GM19025 (cell line): ENCODE data around the gene C2orf68.
"Not testable (repeated sequence)": the region's sequence is repeated elsewhere in the genome, so short reads cannot be mapped to it uniquely, and the experiment has no call there.

Experiments
- ATAC-seq: cut with Tn5 transposase; IDR thresholded peaks from one replicate; pipeline ENCODE4 v1.9.1; 2021; ENCODE audit warnings: mild to moderate bottlenecking, low read depth, moderate library complexity; ENCODE audit not compliant: unreplicated experiment

Gene C2orf68

DNA sequence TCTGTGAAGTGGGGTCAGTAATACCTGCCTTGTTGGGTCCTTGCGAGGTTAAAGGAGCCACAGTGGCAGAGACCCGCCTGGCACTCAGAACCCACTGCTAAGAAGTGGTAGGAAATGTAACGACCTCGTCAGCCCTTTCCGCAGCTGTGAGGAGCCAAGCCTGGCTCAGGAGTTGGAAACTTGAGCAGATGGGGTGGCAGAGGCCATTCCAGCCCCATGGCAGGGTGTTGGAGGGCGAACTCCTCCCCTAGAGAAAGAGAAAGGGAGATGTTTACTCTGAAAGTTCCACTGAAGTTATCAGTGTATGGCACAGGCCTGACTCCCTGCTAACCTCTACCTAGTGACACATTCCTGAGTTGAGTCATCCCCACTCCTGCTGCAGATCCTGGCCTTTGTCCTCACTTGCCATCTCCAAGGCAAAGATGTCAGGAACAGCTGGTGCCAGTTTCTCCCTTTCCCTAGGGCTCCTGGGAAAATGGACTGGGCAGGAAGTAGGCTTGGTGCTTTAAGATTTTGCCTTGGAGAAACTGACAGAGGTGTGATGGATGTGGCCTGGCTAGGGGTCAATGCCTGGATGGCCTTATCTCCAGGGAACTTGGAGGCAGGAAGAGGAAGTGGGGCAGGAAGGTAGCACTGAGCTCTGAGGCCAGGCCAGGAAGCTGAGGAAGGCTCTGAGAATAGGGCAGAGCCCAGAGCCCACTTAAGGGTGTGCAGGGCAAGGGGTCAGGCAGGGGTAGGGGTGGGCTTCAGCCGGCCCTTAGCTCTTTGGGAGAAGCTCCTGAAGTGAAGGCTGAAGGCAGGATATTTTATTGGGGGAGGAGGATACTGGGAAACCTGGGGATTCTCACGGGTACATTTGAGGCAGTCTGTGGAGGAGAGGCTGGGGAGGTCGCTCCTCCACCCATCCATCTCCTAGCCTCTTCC lies 26.7 kb downstream of the C2orf68 start:
- peak; percentile 37 for ATAC-seq

DNA sequence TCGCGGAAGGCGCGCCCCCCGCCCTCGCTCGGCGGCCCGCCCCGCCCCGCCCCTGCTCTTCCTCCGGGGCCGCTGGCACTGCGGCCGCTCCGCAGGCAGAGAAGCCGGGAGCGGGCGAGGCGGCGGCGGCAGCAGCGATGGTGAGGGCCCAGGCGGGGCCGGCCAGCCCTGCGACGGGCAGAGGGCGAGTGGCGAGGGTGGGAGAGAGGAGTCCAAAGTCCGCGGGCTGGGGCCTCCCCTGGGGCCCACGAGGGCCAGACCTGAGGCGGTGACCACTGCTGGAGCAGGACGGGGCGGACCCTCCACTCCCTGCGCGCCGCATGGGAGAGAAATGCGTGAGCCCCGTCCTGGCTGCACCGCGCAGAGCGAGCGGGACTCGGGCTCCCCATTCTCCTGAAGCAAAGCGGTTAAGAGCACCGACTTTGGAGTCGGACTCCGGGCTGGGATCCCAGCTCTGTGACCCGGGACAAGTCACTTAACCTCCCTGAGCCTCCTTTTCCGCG lies 27.5 kb downstream of the C2orf68 start, which contains the start of gene VAMP5:
VAMP5 (plus strand) TSS at position 78 of the 503 bp plus-strand sequence; CDS start at position 138, 60 bp downstream.
- peak; percentile 38 for ATAC-seq

DNA sequence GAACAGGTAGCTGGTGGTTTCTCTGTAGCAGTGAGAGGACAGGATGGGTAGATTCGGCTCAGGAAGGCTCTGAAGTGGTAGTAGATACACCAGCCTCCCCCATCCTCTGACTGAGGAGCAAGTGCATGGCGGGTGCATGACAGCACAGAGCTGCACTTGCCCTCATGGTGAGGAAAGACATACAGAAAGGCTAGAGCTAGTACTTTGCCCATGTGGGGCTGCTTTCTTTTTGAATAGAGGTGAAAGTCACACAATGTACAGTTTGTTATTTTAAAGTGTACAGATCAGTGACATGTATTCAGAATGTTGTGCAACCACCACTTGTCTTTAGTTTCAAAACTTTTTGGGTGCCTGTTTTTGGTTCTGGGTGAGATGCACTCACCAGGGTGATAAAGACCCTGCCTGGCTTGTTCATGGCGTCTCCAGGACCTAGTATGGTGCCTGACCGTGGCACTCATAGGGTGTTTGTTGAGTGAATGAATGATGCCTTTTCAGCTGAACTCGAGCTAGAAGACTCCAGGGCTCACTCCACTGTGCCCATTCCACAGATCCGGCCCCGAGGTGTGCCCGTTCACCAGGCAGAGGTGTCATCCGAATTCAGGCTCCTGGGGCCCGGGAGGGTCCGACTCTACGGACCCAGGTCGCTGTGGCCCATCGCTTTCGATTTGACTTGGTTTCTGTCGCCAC lies 28.1 kb downstream of the C2orf68 start:
- ATAC-seq, result peak; percentile 54

GRCh38 chr2:85582492-85582891 lies 29.4 kb downstream of the C2orf68 start:
- ATAC-seq, result no peak

DNA sequence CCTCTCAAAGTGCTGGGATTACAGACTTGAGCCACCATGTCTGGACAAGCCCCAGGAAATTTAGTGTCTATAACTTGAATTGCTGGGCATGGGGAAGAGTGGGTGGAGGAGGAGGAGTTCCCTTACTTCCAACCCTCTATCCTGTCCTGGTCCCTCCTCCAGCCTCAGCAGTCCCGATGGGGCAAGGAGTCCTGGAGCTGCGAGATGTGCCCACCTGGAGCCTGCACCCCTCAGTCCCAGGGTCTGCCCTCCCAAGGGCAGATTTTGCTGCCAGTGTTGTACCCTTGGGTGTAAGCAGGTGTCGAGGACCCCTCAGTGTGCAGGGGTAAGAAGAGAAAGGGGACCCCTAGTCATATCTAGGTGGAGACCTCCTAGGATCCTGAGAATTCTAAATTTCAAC lies 31.7 kb downstream of the C2orf68 start:
- no peak for ATAC-seq

GRCh38 chr2:85579266-85579935 lies 32.5 kb downstream of the C2orf68 start:
- ATAC-seq, result no peak

DNA sequence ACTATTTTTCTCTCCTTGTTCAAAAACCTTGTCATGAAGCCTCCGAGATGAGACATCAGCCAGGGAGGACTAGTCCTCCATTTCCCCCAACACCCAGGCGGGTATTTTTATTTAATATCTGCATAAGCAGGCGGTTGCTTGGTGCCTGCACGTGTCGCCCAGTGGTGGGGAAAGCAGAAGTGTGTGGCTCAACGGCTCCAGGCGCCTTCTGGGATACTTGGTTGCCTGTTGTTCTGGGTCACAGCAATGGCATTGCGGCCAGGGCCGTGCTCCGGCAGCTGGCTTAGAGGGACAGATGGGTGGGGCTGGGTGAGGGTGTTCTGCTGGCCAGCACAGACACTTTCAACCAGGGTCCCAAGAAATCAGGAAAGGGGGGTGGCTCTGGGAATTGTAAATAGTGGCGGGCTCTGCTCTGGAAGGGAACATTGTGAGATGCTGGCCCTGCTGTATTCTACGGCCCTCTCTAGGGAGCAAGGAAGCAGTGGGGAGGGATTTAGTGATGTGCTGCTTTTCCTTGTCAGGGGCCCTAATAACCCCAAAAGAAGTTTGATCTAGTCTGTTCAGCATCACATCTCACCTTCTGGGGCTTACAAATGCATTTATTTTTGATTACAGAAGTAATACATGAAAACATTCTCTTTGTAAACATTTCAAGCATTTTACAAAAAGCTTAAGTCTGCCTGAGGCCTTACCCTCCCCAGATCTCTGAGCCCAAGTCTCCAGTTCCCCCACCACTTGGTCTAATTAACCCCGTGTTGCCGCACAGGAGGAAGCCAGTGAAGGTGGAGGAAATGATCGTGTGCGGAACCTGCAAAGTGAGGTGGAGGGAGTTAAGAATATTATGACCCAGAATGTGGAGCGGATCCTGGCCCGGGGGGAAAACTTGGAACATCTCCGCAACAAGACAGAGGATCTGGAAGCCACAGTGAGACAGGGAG lies 33.4 kb downstream of the C2orf68 start:
- ATAC-seq, result peak; percentile 33

DNA sequence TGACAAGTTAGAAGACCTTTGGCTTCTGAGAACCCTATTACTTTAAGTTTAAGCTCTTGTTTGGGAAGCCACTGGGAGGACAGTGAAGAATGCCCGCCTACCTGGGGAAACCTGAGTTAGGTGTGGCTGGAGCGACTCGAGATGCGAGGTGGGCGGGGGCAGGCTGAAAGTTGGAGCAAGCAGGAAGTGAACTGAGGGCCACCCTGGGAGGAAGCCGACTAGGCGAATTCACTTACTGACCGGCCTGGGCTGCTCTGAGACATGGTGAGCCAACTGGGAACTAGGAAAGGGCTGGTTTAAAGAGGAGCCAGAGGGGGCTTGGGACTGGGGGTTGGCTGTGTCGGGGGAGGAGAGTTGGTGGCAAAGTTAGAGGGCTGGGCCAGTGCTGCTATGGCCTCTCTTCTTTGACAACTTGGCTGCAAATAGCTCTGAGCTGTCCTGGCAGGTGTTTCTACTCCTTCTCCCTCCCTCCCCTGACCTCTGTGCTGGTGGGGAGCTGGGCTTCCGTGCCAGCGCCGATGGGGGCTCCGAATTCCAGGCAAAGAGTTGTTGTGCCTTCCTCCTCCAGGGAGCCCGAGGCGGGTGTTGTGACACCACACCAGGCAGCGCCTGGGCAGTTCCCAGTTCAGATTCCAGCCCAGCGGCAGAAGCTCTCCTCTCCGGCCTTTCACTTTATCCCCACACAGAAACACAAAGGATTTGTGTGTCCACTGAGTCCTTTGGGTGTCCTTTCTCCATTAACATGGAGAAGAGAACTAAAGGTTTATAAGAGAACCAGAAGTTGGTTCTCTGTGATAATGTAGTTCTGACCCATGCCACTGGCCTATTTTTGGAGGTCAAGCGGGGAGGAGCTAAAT lies 34.3 kb downstream of the C2orf68 start, which contains the start of gene VAMP8:
VAMP8 (plus strand) TSS at position 201 of the 857 bp plus-strand sequence; CDS start at position 262, 61 bp downstream.
- peak; percentile 74 for ATAC-seq

DNA sequence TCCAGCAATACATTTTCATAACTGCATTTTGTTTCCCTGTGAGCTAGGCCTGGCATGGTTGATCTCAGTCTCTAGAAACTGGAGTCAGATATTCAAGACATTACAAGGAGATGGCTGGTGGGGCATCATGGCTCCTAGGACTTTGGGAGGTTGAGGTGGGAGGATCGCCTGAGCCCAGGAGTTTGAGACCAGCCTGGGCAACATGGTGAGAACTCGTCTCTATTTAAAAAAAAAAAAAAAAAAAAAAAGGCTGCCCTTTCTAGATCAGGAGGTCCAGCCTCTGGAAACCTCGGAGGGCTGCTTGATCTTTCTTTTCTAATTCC lies 34.8 kb downstream of the C2orf68 start:
- ATAC-seq, result no peak

GRCh38 chr2:85575739-85576138 lies 36.1 kb downstream of the C2orf68 start:
- ATAC-seq, result no peak

DNA sequence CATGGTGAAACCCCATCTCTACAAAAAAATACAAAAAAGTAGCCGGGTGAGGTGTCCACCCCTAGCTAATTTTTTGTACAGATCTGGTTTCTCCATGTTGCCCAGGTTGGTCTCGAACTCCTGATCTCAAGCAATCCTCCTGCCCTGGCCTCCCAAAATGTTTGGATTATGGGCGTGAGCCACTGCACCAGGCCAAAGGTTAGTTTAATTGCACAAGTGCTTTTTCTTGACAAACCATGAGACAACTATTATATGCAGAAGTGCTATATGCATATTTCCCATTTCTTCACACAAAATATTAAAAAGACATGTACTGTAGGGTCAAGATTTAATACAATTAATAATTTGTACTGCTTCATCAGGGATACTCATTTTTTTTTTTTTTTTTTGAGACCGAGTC lies 45.6 kb downstream of the C2orf68 start:
- no peak for ATAC-seq

- no peak for ATAC-seq
These were observed 47.7 kb downstream of the C2orf68 start for GRCh38 chr2:85564144-85564563.

GRCh38 chr2:85561280-85562212 lies 50.3 kb downstream of the C2orf68 start, which contains the start of gene GGCX:
GGCX (minus strand) TSS chr2:85561493; CDS start chr2:85561428, 65 bp downstream.
- ATAC-seq, result peak; percentile 94

GRCh38 chr2:85560812-85561279 lies 51.0 kb downstream of the C2orf68 start:
- peak; percentile 5 for ATAC-seq

GRCh38 chr2:85560403-85560726 lies 51.5 kb downstream of the C2orf68 start:
- not testable (repeated sequence) for ATAC-seq

GRCh38 chr2:85558160-85558559 lies 53.7 kb downstream of the C2orf68 start:
- ATAC-seq, result no peak

GRCh38 chr2:85557130-85557529 lies 54.7 kb downstream of the C2orf68 start:
- no peak for ATAC-seq
